HG03558 (cell line): Measurements from ENCODE around the gene SYT11.
"Not testable (repeated sequence)": the region's sequence is repeated elsewhere in the genome, so short reads cannot be mapped to it uniquely, and the experiment has no call there.

Source experiments
- ATAC-seq: cut with Tn5 transposase; IDR thresholded peaks from one replicate; pipeline ENCODE4 v1.9.1; 2021; ENCODE audit warnings: moderate number of reproducible peaks; ENCODE audit not compliant: unreplicated experiment; ENCODE audit errors: extremely low read depth

The SYT11 gene

GRCh38 chr1:155895617-155896016, 36.2 kb downstream of the SYT11 start:
- ATAC-seq, result not testable (repeated sequence)

GRCh38 chr1:155896476-155896875, 37.1 kb downstream of the SYT11 start:
- not testable (repeated sequence) for ATAC-seq

GRCh38 chr1:155897746-155898145, 38.4 kb downstream of the SYT11 start:
- ATAC-seq, result no peak

- ATAC-seq, result no peak
Measured at GRCh38 chr1:155898888-155899287, 39.5 kb downstream of the SYT11 start.

- ATAC-seq, result no peak
Measured at GRCh38 chr1:155899683-155900082, 40.3 kb downstream of the SYT11 start.

- no peak for ATAC-seq
Measured at GRCh38 chr1:155900161-155900560, 40.8 kb downstream of the SYT11 start.

GRCh38 chr1:155904261-155904660, 44.9 kb downstream of the SYT11 start:
- ATAC-seq, result no peak

- ATAC-seq, result no peak
Measured at GRCh38 chr1:155909894-155910293, 50.5 kb downstream of the SYT11 start.

- ATAC-seq, result no peak
Measured at GRCh38 chr1:155910621-155911121, 51.3 kb downstream of the SYT11 start.

- peak; percentile 52 for ATAC-seq
Measured at GRCh38 chr1:155911156-155912055, 52.0 kb downstream of the SYT11 start, which contains the start of gene RIT1. RIT1 (minus strand) TSS chr1:155911349; CDS start chr1:155910761, 588 bp downstream.

GRCh38 chr1:155912056-155912536, 52.7 kb downstream of the SYT11 start:
- no peak for ATAC-seq

- ATAC-seq, result no peak
Measured at GRCh38 chr1:155913969-155914757, 54.8 kb downstream of the SYT11 start.

GRCh38 chr1:155918660-155919059, 59.3 kb downstream of the SYT11 start:
- ATAC-seq, result no peak

GRCh38 chr1:155919801-155920200, 60.4 kb downstream of the SYT11 start:
- ATAC-seq, result no peak

GRCh38 chr1:155920717-155921116, 61.4 kb downstream of the SYT11 start:
- ATAC-seq, result no peak

- ATAC-seq, result no peak
Measured at GRCh38 chr1:155925506-155925905, 66.1 kb downstream of the SYT11 start.

- no peak for ATAC-seq
Measured at GRCh38 chr1:155929057-155929456, 69.7 kb downstream of the SYT11 start.

GRCh38 chr1:155930725-155931124, 71.4 kb downstream of the SYT11 start:
- ATAC-seq, result not testable (repeated sequence)

GRCh38 chr1:155931332-155932038, 72.1 kb downstream of the SYT11 start:
- ATAC-seq, result no peak

- no peak for ATAC-seq
Measured at GRCh38 chr1:155932081-155932480, 72.7 kb downstream of the SYT11 start.
